Stimulated activated CD8-positive, alpha-beta memory T cell treated with anti-CD3 and anti-CD28 coated beads, Interleukin-4, amount 100 ng/mL, for 48 hours (primary cell): Measurements from ENCODE around the gene ERICH2.

Experiments used
- DNase-seq: peaks from one replicate; pipeline ENCODE4 v3.0.0-alpha.2; 2020

Gene ERICH2

GRCh38 chr2:170843656-170844055 is 73.5 kb downstream of the ERICH2 start:
- DNase-seq, result no peak

DNA sequence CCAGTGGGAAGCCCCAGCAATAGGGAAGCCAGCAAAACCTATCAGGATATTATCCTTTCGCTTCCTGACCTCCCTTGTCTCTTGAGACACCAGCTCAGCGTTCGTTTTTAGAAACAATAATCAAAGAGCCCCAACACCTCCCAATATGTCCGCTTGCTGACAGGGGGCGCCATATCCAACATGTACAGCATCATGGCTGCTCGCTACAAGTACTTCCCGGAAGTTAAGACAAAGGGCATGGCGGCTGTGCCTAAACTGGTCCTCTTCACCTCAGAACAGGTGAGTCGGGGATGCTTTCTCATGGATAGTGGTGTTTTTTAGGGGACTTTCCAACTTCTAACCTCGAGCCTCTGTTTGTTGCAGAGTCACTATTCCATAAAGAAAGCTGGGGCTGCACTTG is 75.2 kb downstream of the ERICH2 start:
- peak; percentile 59 for DNase-seq

- DNase-seq, result no peak
Measured at GRCh38 chr2:170846314-170846713, 76.1 kb downstream of the ERICH2 start.

GRCh38 chr2:170847716-170848115 is 77.5 kb downstream of the ERICH2 start:
- no peak for DNase-seq
